ENCODE data around the gene TRAPPC3L.

Gene TRAPPC3L

DNA sequence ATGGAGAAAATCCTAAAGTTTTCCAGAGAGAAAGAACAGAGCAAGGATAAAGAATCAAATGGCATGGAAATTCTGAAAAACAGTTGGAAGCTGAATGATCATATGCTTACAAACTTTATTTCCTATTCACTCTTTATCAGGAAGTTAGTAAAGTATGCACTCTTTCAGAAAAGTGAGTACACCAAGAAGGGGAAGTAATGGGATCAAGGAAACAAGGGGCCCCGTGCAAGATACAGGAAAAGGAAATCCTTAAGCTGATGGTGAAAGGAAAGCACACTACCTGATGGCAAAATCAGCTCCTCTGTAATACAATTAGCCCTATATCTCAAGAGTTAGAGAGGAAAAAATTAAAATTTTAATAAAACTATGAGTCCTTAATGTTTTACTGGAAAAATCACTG is 70.3 kb downstream of the TRAPPC3L start:
- 0% methylated on average over 1 of the region's 1 CpG for WGBS (ENCODE audit: insufficient coverage)
- POLR2A ChIA-PET = no interaction called here
- CTCF ChIA-PET = no interaction called here

DNA sequence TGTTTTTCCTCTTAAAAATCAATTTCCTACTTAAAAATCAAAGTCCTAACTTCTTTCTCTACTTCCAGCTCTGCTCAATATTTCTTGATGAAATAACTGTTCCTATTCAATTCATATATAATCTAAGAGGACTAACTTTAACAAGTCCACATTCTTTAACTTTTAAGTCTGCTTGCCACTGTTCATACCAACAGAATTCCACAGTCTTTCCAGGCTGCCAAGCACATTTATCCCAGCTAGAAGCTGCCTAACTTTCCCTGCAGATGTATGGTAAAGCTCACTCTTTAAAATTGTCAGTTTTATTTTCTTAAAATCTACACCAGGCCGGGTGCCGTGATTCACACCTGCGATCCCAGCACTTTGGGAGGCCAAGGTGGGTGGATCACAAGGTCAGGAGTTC is 72.8 kb downstream of the TRAPPC3L start:
- WGBS (ENCODE audit: insufficient coverage) = no CpG with 5 or more reads among the region's 3 CpGs
- H3K4me1 ChIP-seq (ENCODE audit: control extremely low read depth in 1 of 4, control insufficient read depth in 4 of 4, insufficient read depth in 4 of 4, low read length in 3 of 4) = peaks cover 23 to 35% (median 30%) of the 10 kb centered on the region in 4 experiments
- no peak overlapping the region for H3K4me3 ChIP-seq (ENCODE audit: control insufficient read depth in 1 of 7, extremely low read depth in 1 of 7, insufficient read depth in 4 of 7, low read depth in 2 of 7, low read length in 6 of 7)
- H3K27me3 ChIP-seq (replicated peaks in 2 of 5; ENCODE audit: control insufficient read depth in 4 of 5, insufficient read depth in 5 of 5, low read length in 4 of 5) = no peaks in the 10 kb centered on the region
- ChIA-PET POLR2A (no interaction called here), CTCF (no interaction called here)
- no peak for DNase-seq
- H3K9me3 ChIP-seq (ENCODE audit: control extremely low read depth in 1 of 5, control insufficient read depth in 4 of 5, insufficient read depth in 2 of 5, low read depth in 1 of 5, low read length in 4 of 5) = peaks cover 0 to 7% (median 0%) of the 10 kb centered on the region in 5 experiments
- no peak overlapping the region for H3K27ac ChIP-seq (ENCODE audit: insufficient read depth in 1 of 2, low read depth in 1 of 2, low read length in 2 of 2, poor library complexity in 1 of 2, severe bottlenecking in 2 of 2)
- no peaks in the 10 kb centered on the region for H3K36me3 ChIP-seq (ENCODE audit: control insufficient read depth in 4 of 4, insufficient read depth in 4 of 4, low read length in 3 of 4)

More for the DNA sequence above, 70.3 kb downstream of the TRAPPC3L start:
- Histone ChIP-seq H3K27me3 (replicated peaks in 2 of 5; ENCODE audit: control insufficient read depth in 4 of 5, insufficient read depth in 5 of 5, low read length in 4 of 5) (no peaks in the 10 kb centered on the region), H3K4me1 (ENCODE audit: control extremely low read depth in 1 of 4, control insufficient read depth in 4 of 4, insufficient read depth in 4 of 4, low read length in 3 of 4) (peaks cover 20 to 33% (median 30%) of the 10 kb centered on the region in 4 experiments), H3K27ac (ENCODE audit: insufficient read depth in 1 of 2, low read depth in 1 of 2, low read length in 2 of 2, poor library complexity in 1 of 2, severe bottlenecking in 2 of 2) (peak overlapping the region in 1 of 2 experiments; percentile 49), H3K4me3 (ENCODE audit: control insufficient read depth in 1 of 7, extremely low read depth in 1 of 7, insufficient read depth in 4 of 7, low read depth in 2 of 7, low read length in 6 of 7) (peak overlapping the region in 1 of 7 experiments; percentile 30), H3K9me3 (ENCODE audit: control extremely low read depth in 1 of 5, control insufficient read depth in 4 of 5, insufficient read depth in 2 of 5, low read depth in 1 of 5, low read length in 4 of 5) (peaks cover 0 to 3% (median 0%) of the 10 kb centered on the region in 5 experiments), H3K36me3 (ENCODE audit: control insufficient read depth in 4 of 4, insufficient read depth in 4 of 4, low read length in 3 of 4) (no peaks in the 10 kb centered on the region)
- DNase-seq = peak in 2 of 3 donors; percentile 50 to 63

DNA sequence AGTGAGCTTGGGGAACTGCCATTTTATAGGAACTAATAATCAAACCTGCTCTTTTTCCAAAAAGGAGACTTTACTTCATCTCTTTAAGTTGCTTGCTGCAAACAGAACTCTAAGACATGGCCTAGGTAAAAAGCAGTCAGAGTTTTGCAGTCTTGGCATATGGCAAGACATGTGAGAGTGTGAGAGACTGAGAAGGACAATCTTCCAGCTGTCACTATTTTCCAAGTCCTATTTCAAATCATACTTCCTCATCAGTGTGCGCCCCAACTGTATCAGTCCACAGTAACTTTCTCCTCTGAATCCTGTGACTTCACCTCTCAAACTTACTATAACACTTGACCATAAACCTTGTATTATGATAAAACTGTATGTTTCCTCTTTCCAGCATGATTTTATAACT is 74.0 kb downstream of the TRAPPC3L start:
- DNase-seq = peak in 2 of 3 donors; percentile 28 to 41
- Histone ChIP-seq H3K36me3 (ENCODE audit: control insufficient read depth in 4 of 4, insufficient read depth in 4 of 4, low read length in 3 of 4) (no peaks in the 10 kb centered on the region), H3K4me1 (ENCODE audit: control extremely low read depth in 1 of 4, control insufficient read depth in 4 of 4, insufficient read depth in 4 of 4, low read length in 3 of 4) (peaks cover 26 to 43% (median 37%) of the 10 kb centered on the region in 4 experiments), H3K27me3 (replicated peaks in 2 of 5; ENCODE audit: control insufficient read depth in 4 of 5, insufficient read depth in 5 of 5, low read length in 4 of 5) (no peaks in the 10 kb centered on the region), H3K4me3 (ENCODE audit: control insufficient read depth in 1 of 7, extremely low read depth in 1 of 7, insufficient read depth in 4 of 7, low read depth in 2 of 7, low read length in 6 of 7) (no peak overlapping the region), H3K27ac (ENCODE audit: insufficient read depth in 1 of 2, low read depth in 1 of 2, low read length in 2 of 2, poor library complexity in 1 of 2, severe bottlenecking in 2 of 2) (no peak overlapping the region), H3K9me3 (ENCODE audit: control extremely low read depth in 1 of 5, control insufficient read depth in 4 of 5, insufficient read depth in 2 of 5, low read depth in 1 of 5, low read length in 4 of 5) (peaks cover 0 to 4% (median 0%) of the 10 kb centered on the region in 5 experiments)
- ChIA-PET POLR2A (no interaction called here), CTCF (interaction anchor here (2.0 kb wide), 1 partner anchor 26 kb away, joined by 7 read pairs; no protein-coding TSS in a partner anchor)
- 17% methylated on average over 1 of the region's 1 CpG for WGBS (ENCODE audit: insufficient coverage)

DNA sequence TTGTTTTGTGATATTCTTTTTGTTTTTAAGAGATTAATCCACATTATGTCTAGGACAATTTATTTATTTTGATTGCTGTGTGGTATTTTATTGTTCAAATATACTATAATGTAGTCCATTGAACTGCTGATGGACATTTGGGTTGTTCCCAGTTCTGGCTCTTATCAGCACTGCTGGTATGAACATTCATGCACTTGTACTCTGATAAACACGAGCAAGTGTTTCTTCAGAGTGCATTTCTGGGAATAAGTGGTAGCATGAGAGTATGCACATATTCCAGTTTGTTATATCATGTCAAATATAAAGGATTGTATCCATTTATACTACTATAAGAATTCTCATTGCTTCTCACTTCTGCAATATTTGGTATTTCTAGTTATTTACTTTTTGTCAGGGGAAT is 77.2 kb downstream of the TRAPPC3L start:
- POLR2A ChIA-PET = interaction anchor here (0.6 kb wide), 1 partner anchor 19 kb away, joined by 3 read pairs; no protein-coding TSS in a partner anchor
- no CpG with 5 or more reads among the region's 1 CpG for WGBS (ENCODE audit: insufficient coverage)
- Histone ChIP-seq H3K36me3 (ENCODE audit: control insufficient read depth in 4 of 4, insufficient read depth in 4 of 4, low read length in 3 of 4) (no peaks in the 10 kb centered on the region), H3K9me3 (ENCODE audit: control extremely low read depth in 1 of 5, control insufficient read depth in 4 of 5, insufficient read depth in 2 of 5, low read depth in 1 of 5, low read length in 4 of 5) (peaks cover 0 to 4% (median 0%) of the 10 kb centered on the region in 5 experiments), H3K27me3 (replicated peaks in 2 of 5; ENCODE audit: control insufficient read depth in 4 of 5, insufficient read depth in 5 of 5, low read length in 4 of 5) (no peaks in the 10 kb centered on the region), H3K27ac (ENCODE audit: insufficient read depth in 1 of 2, low read depth in 1 of 2, low read length in 2 of 2, poor library complexity in 1 of 2, severe bottlenecking in 2 of 2) (no peak overlapping the region), H3K4me3 (ENCODE audit: control insufficient read depth in 1 of 7, extremely low read depth in 1 of 7, insufficient read depth in 4 of 7, low read depth in 2 of 7, low read length in 6 of 7) (no peak overlapping the region), H3K4me1 (ENCODE audit: control extremely low read depth in 1 of 4, control insufficient read depth in 4 of 4, insufficient read depth in 4 of 4, low read length in 3 of 4) (peaks cover 25 to 51% (median 43%) of the 10 kb centered on the region in 4 experiments)
- DNase-seq = no peak
- CTCF ChIA-PET = no interaction called here

DNA sequence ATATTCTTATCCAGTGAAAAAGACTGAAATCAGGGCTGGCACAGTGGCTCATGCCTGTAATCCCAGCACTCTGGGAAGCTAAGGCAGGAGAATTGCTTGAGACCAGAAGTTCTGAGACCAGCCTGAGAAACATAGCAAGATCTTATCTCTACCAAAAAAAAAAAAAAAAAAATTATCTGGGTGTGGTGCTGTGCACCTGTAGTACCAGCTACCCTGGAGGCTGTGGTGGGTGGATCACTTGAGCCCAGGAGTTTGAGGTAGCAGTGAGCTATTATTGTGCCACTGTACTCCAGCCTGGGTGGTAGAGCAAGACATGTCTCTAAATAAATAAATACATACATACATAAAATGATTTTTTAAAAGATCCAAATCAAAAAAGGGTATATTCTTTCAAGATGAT is 78.0 kb downstream of the TRAPPC3L start:
- CTCF ChIA-PET = no interaction called here
- DNase-seq = no peak
- Histone ChIP-seq H3K27me3 (replicated peaks in 2 of 5; ENCODE audit: control insufficient read depth in 4 of 5, insufficient read depth in 5 of 5, low read length in 4 of 5) (no peaks in the 10 kb centered on the region), H3K4me1 (ENCODE audit: control extremely low read depth in 1 of 4, control insufficient read depth in 4 of 4, insufficient read depth in 4 of 4, low read length in 3 of 4) (peaks cover 32 to 59% (median 51%) of the 10 kb centered on the region in 4 experiments), H3K36me3 (ENCODE audit: control insufficient read depth in 4 of 4, insufficient read depth in 4 of 4, low read length in 3 of 4) (no peaks in the 10 kb centered on the region), H3K9me3 (ENCODE audit: control extremely low read depth in 1 of 5, control insufficient read depth in 4 of 5, insufficient read depth in 2 of 5, low read depth in 1 of 5, low read length in 4 of 5) (peaks cover 0 to 4% (median 0%) of the 10 kb centered on the region in 5 experiments), H3K4me3 (ENCODE audit: control insufficient read depth in 1 of 7, extremely low read depth in 1 of 7, insufficient read depth in 4 of 7, low read depth in 2 of 7, low read length in 6 of 7) (no peak overlapping the region), H3K27ac (ENCODE audit: insufficient read depth in 1 of 2, low read depth in 1 of 2, low read length in 2 of 2, poor library complexity in 1 of 2, severe bottlenecking in 2 of 2) (no peak overlapping the region)
- POLR2A ChIA-PET = no interaction called here

DNA sequence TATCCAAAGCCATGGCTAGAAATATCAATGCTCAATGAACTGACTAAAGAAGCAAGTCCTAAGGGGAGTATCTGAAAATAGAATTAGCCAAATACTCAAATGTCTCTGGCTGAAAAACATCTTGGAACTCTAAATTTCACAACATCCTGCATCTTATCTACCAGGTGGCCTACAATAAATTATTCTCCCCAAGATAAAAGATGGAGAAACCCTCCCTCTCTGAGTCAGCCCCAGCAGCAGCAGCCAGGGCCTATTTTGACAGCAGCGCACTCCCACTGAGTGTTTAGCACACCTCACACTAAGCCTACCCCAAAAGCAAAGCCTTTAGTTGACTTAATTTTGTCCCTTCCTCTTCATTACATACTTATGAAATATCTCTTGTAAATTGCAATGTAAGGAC is 78.4 kb downstream of the TRAPPC3L start:
- H3K27me3 ChIP-seq (replicated peaks in 2 of 5; ENCODE audit: control insufficient read depth in 4 of 5, insufficient read depth in 5 of 5, low read length in 4 of 5) = no peaks in the 10 kb centered on the region
- peak overlapping the region in 1 of 2 experiments; percentile 17 for H3K27ac ChIP-seq (ENCODE audit: insufficient read depth in 1 of 2, low read depth in 1 of 2, low read length in 2 of 2, poor library complexity in 1 of 2, severe bottlenecking in 2 of 2)
- WGBS (ENCODE audit: insufficient coverage) = 100% methylated on average over 1 of the region's 1 CpG
- no peak for DNase-seq
- no peaks in the 10 kb centered on the region for H3K36me3 ChIP-seq (ENCODE audit: control insufficient read depth in 4 of 4, insufficient read depth in 4 of 4, low read length in 3 of 4)
- H3K4me1 ChIP-seq (ENCODE audit: control extremely low read depth in 1 of 4, control insufficient read depth in 4 of 4, insufficient read depth in 4 of 4, low read length in 3 of 4) = peaks cover 32 to 63% (median 55%) of the 10 kb centered on the region in 4 experiments
- POLR2A ChIA-PET = no interaction called here
- peaks cover 0 to 4% (median 0%) of the 10 kb centered on the region in 5 experiments for H3K9me3 ChIP-seq (ENCODE audit: control extremely low read depth in 1 of 5, control insufficient read depth in 4 of 5, insufficient read depth in 2 of 5, low read depth in 1 of 5, low read length in 4 of 5)
- CTCF ChIA-PET = no interaction called here
- no peak overlapping the region for H3K4me3 ChIP-seq (ENCODE audit: control insufficient read depth in 1 of 7, extremely low read depth in 1 of 7, insufficient read depth in 4 of 7, low read depth in 2 of 7, low read length in 6 of 7)

DNA sequence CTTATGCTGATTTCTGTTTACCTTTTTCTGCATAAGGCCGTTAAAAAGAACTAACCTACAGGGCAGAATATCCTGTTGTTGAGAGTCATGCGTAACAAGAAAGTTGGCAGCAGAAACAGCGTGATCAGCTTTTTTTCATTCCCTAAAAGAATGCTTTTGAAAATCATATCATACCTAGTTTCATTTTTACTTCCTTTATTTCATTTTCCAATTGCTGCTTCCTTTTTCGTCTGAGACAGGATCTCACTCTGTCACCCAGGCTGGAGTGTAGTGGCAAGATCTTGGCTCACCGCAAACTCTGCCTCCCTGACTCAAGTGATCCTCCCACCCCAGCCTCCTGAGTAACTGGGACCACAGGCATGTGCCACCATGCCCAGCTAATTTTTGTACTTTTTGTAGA is 80.2 kb downstream of the TRAPPC3L start:
- ChIA-PET CTCF (interaction anchor here (1.6 to 2.1 kb wide), 2 partner anchors 14 to 197 kb away, joined by 3 to 7 read pairs; no protein-coding TSS in a partner anchor), POLR2A (no interaction called here)
- H3K4me3 ChIP-seq (ENCODE audit: control insufficient read depth in 1 of 7, extremely low read depth in 1 of 7, insufficient read depth in 4 of 7, low read depth in 2 of 7, low read length in 6 of 7) = peak overlapping the region in 6 of 7 experiments; percentile 32 to 71 (median 43)
- peak overlapping the region; percentile 69 to 79 for H3K27ac ChIP-seq (ENCODE audit: insufficient read depth in 1 of 2, low read depth in 1 of 2, low read length in 2 of 2, poor library complexity in 1 of 2, severe bottlenecking in 2 of 2)
- H3K4me1 ChIP-seq (ENCODE audit: control extremely low read depth in 1 of 4, control insufficient read depth in 4 of 4, insufficient read depth in 4 of 4, low read length in 3 of 4) = peaks cover 27 to 65% (median 61%) of the 10 kb centered on the region in 4 experiments
- peaks cover 0 to 4% (median 0%) of the 10 kb centered on the region in 5 experiments for H3K9me3 ChIP-seq (ENCODE audit: control extremely low read depth in 1 of 5, control insufficient read depth in 4 of 5, insufficient read depth in 2 of 5, low read depth in 1 of 5, low read length in 4 of 5)
- no peaks in the 10 kb centered on the region for H3K27me3 ChIP-seq (replicated peaks in 2 of 5; ENCODE audit: control insufficient read depth in 4 of 5, insufficient read depth in 5 of 5, low read length in 4 of 5)
- DNase-seq = peak; percentile 80 to 94 (median 90)
- 0% methylated on average over 2 of the region's 5 CpGs for WGBS (ENCODE audit: insufficient coverage)
- no peaks in the 10 kb centered on the region for H3K36me3 ChIP-seq (ENCODE audit: control insufficient read depth in 4 of 4, insufficient read depth in 4 of 4, low read length in 3 of 4)
